ENCODE results near the gene UCKL1.
"Not testable (repeated sequence)": the region's sequence is repeated elsewhere in the genome, so short reads cannot be mapped to it uniquely, and the experiment has no call there.

Gene UCKL1

GRCh38 chr20:63917811-63918210, 38.4 kb downstream of the UCKL1 start:
- DNase-seq, result no peak

GRCh38 chr20:63916371-63916939, 39.8 kb downstream of the UCKL1 start:
- not testable (repeated sequence) for DNase-seq

- DNase-seq, result no peak
Measured at GRCh38 chr20:63915471-63915870, 40.7 kb downstream of the UCKL1 start.

- DNase-seq, result no peak
Measured at GRCh38 chr20:63913768-63914167, 42.4 kb downstream of the UCKL1 start.

GRCh38 chr20:63911176-63911575, 45.0 kb downstream of the UCKL1 start:
- no peak for DNase-seq

GRCh38 chr20:63908008-63908682, 48.1 kb downstream of the UCKL1 start:
- no peak for DNase-seq

- no peak for DNase-seq
Measured at GRCh38 chr20:63903796-63904561, 52.2 kb downstream of the UCKL1 start.

GRCh38 chr20:63900413-63900812, 55.8 kb downstream of the UCKL1 start:
- no peak for DNase-seq

- DNase-seq, result no peak
Measured at GRCh38 chr20:63898882-63899558, 57.2 kb downstream of the UCKL1 start.

GRCh38 chr20:63897978-63898561, 58.1 kb downstream of the UCKL1 start:
- DNase-seq, result no peak

- no peak for DNase-seq
Measured at GRCh38 chr20:63896264-63897105, 59.7 kb downstream of the UCKL1 start.

- DNase-seq, result no peak
Measured at GRCh38 chr20:63895952-63896263, 60.3 kb downstream of the UCKL1 start.

GRCh38 chr20:63895202-63895951, 60.8 kb downstream of the UCKL1 start:
- no peak for DNase-seq

- peak; percentile 95 for DNase-seq
Measured at GRCh38 chr20:63894358-63895201, 61.6 kb downstream of the UCKL1 start, which contains the start of gene DNAJC5. TSS of gene DNAJC5 (plus strand) at chr20:63895126. CDS start at chr20:63928346, 33,220 bp downstream.

GRCh38 chr20:63893999-63894357, 62.2 kb downstream of the UCKL1 start:
- DNase-seq, result no peak

- no peak for DNase-seq
Measured at GRCh38 chr20:63892402-63892801, 63.8 kb downstream of the UCKL1 start.

GRCh38 chr20:63891061-63892002, 64.9 kb downstream of the UCKL1 start:
- no peak for DNase-seq

- DNase-seq, result no peak
Measured at GRCh38 chr20:63890616-63891015, 65.6 kb downstream of the UCKL1 start.

GRCh38 chr20:63890201-63890576, 66.0 kb downstream of the UCKL1 start:
- DNase-seq, result no peak

All from activated effector memory CD4-positive, alpha-beta T cell treated with Interleukin-2 at 50 U/mL for 16 hours (primary cell).